ENCODE measurements around the gene VASH2.
A peak's percentile ranks its signal among the peaks of the same experiment; 100 is the strongest.

VASH2 gene

GRCh38 chr1:212933815-212934471, 16.4 kb upstream of the VASH2 start:
- DNase-seq: no peak

- no peak for DNase-seq
Measured at GRCh38 chr1:212935387-212935981, 14.9 kb upstream of the VASH2 start.

- no peak for DNase-seq
Measured at GRCh38 chr1:212937034-212937433, 13.3 kb upstream of the VASH2 start.

GRCh38 chr1:212938846-212939245, 11.5 kb upstream of the VASH2 start:
- DNase-seq: peak; percentile 23

- no peak for DNase-seq
Measured at GRCh38 chr1:212941452-212941851, 8.9 kb upstream of the VASH2 start.

GRCh38 chr1:212942679-212943392, 7.5 kb upstream of the VASH2 start:
- DNase-seq: no peak

- no peak for DNase-seq
Measured at GRCh38 chr1:212943393-212943710, 7.0 kb upstream of the VASH2 start.

GRCh38 chr1:212944229-212944901, 6.0 kb upstream of the VASH2 start:
- no peak for DNase-seq

- DNase-seq: no peak
Measured at GRCh38 chr1:212945056-212945455, 5.3 kb upstream of the VASH2 start.

- DNase-seq: no peak
Measured at GRCh38 chr1:212945463-212946160, 4.7 kb upstream of the VASH2 start.

- no peak for DNase-seq
Measured at GRCh38 chr1:212946872-212947271, 3.5 kb upstream of the VASH2 start.

- no peak for DNase-seq
Measured at GRCh38 chr1:212949771-212950170, 570 bp upstream of the VASH2 start.

- DNase-seq: no peak
Measured at GRCh38 chr1:212951126-212951946, 995 bp downstream of the VASH2 start.

GRCh38 chr1:212951947-212952640, 1.8 kb downstream of the VASH2 start:
- DNase-seq: no peak

- DNase-seq: no peak
Measured at GRCh38 chr1:212952641-212952976, 2.3 kb downstream of the VASH2 start.

GRCh38 chr1:212953321-212953720, 3.0 kb downstream of the VASH2 start:
- DNase-seq: no peak

- DNase-seq: no peak
Measured at GRCh38 chr1:212954514-212954913, 4.2 kb downstream of the VASH2 start.

GRCh38 chr1:212955098-212955497, 4.8 kb downstream of the VASH2 start:
- DNase-seq: no peak

- DNase-seq: no peak
Measured at GRCh38 chr1:212955961-212956620, 5.8 kb downstream of the VASH2 start.

GRCh38 chr1:212957546-212957945, 7.2 kb downstream of the VASH2 start:
- no peak for DNase-seq

GRCh38 chr1:212958175-212958574, 7.8 kb downstream of the VASH2 start:
- no peak for DNase-seq

Data from SHP77 treated with DMSO at 0.1 percent for 48 hours (cell line).